Measurements from ENCODE around the gene TRAPPC14. TPM values are rescaled to one million over a fixed set of nuclear protein-coding genes. Genes with fewer than 3 reads are reported as not detected.

The TRAPPC14 gene
- total RNA-seq, 2 donors from 2014 or later: 5.1 to 8.3 TPM

GRCh38 chr7:100107890-100108289 lies 50.6 kb downstream of the TRAPPC14 start:
- Histone ChIP-seq H3K36me3 (peaks cover 65% of the 10 kb centered on the region), H3K9me3 (no peaks in the 10 kb centered on the region)

DNA sequence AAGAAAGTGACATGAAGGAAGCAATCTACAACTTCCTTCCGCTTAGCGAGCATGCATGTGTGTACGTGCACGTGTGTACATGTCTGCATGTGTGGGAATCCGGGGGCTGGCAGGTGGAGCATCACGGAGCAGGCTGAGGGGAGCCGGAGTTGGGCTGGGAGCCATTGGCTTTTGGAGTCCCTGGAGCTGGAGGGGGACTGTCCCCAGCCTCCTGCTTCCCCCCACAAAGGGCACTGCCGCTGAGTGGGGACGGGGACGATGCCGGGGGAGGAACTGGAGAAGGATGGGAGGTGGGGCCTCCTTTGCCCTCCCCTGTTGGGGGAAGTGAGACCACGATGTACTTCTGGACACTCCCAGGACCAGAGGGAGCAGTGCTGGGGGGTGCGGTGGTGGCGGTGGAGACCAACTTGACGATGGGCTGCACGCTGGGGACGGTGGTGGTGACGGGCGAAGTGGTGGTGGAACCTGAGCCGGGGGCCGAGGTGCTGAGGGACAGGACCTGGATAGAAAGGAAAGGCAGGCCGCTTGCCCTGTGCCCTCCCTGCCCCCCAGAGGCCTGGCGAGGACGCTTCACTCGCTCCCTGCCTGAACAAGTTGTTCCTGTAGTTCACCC lies 51.3 kb downstream of the TRAPPC14 start:
- no peak for DNase-seq (ENCODE audit: low spot score)

More at GRCh38 chr7:100107890-100108289, 50.6 kb downstream of the TRAPPC14 start:
- no peaks in the 10 kb centered on the region for H3K4me1 ChIP-seq
- H3K27me3 ChIP-seq: no peaks in the 10 kb centered on the region
- H3K4me3 ChIP-seq: no peak overlapping the region
- TF ChIP-seq, protein P1, sequence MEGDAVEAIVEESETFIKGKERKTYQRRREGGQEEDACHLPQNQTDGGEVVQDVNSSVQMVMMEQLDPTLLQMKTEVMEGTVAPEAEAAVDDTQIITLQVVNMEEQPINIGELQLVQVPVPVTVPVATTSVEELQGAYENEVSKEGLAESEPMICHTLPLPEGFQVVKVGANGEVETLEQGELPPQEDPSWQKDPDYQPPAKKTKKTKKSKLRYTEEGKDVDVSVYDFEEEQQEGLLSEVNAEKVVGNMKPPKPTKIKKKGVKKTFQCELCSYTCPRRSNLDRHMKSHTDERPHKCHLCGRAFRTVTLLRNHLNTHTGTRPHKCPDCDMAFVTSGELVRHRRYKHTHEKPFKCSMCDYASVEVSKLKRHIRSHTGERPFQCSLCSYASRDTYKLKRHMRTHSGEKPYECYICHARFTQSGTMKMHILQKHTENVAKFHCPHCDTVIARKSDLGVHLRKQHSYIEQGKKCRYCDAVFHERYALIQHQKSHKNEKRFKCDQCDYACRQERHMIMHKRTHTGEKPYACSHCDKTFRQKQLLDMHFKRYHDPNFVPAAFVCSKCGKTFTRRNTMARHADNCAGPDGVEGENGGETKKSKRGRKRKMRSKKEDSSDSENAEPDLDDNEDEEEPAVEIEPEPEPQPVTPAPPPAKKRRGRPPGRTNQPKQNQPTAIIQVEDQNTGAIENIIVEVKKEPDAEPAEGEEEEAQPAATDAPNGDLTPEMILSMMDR (IDR thresholded peaks at IDR 0.05): no peak
- DNase-seq (ENCODE audit: low spot score): no peak
- no peak overlapping the region for H3K27ac ChIP-seq

GRCh38 chr7:100106633-100107032 lies 51.9 kb downstream of the TRAPPC14 start:
- H3K9me3 ChIP-seq: no peaks in the 10 kb centered on the region
- H3K27ac ChIP-seq: no peak overlapping the region
- DNase-seq (ENCODE audit: low spot score): no peak
- no peak overlapping the region for H3K4me3 ChIP-seq
- H3K36me3 ChIP-seq: peaks cover 52% of the 10 kb centered on the region
- no peaks in the 10 kb centered on the region for H3K27me3 ChIP-seq
- H3K4me1 ChIP-seq: peaks cover 0 to 6% of the 10 kb centered on the region in 2 donors
- TF ChIP-seq, protein P1 (IDR thresholded peaks at IDR 0.05): no peak

More for the DNA sequence above, 51.3 kb downstream of the TRAPPC14 start:
- no peaks in the 10 kb centered on the region for H3K27me3 ChIP-seq
- H3K4me3 ChIP-seq: no peak overlapping the region
- TF ChIP-seq, protein P1 (IDR thresholded peaks at IDR 0.05): no peak
- H3K4me1 ChIP-seq: peaks cover 0 to 5% of the 10 kb centered on the region in 2 donors
- no peak overlapping the region for H3K27ac ChIP-seq
- H3K9me3 ChIP-seq: no peaks in the 10 kb centered on the region
- H3K36me3 ChIP-seq: peaks cover 58% of the 10 kb centered on the region

DNA sequence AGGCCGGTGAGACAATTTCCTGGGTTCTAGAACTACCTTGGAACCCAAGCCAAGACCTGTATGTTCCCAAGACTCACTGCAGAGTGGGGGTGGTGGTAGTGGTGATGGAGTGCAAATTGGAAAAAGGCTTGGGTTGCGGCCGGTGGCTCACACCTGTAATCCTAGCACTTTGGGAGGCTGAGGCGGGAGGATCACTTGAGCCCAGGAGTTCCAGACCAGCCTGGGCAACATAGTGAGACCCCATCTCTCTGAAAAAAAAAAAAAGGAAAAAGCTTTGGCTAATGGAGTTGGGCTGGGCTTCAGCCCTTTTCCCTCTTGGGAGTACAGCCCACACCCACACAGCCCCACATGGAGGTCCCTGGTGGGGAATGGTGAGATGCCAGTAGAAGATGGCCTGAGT lies 53.0 kb downstream of the TRAPPC14 start:
- no peak overlapping the region for H3K4me3 ChIP-seq
- TF ChIP-seq, protein P1 (IDR thresholded peaks at IDR 0.05): no peak
- no peak overlapping the region for H3K27ac ChIP-seq
- H3K27me3 ChIP-seq: no peaks in the 10 kb centered on the region
- peaks cover 42% of the 10 kb centered on the region for H3K36me3 ChIP-seq
- H3K4me1 ChIP-seq: peaks cover 0 to 10% of the 10 kb centered on the region in 2 donors
- no peak for DNase-seq (ENCODE audit: low spot score)
- H3K9me3 ChIP-seq: no peaks in the 10 kb centered on the region

Small RNA genes lying within 50 kb of the gene (microRNA-seq; reads per million reads assigned to microRNA genes)
- 0 reads per million in 2 donors for gene MIR4658 (ENCODE audit: borderline number of aligned reads in 2 of 2, borderline replicate concordance in 1 of 2)

Other genes with a start within 250 kb of the TRAPPC14 start
- 10 to 100 TPM in 1 of 2 donors, 1 to 10 TPM in 1; 8.8 to 13.3 TPM for gene TRIM4, start 239.2 kb downstream of the TRAPPC14 start, total RNA-seq
- gene GJC3, start 229.1 kb downstream of the TRAPPC14 start, total RNA-seq: not detected
- 10 to 100 TPM; 11.3 to 46.5 TPM for gene AZGP1, start 182.7 kb downstream of the TRAPPC14 start, total RNA-seq
- gene ZKSCAN1, start 143.1 kb downstream of the TRAPPC14 start, total RNA-seq: 10 to 100 TPM; 19.8 to 20.0 TPM
- gene ZSCAN21, start 108.9 kb downstream of the TRAPPC14 start, total RNA-seq: 1 to 10 TPM; 6.7 to 7.1 TPM
- gene ZNF3, start 77.0 kb downstream of the TRAPPC14 start, total RNA-seq: 10 to 100 TPM; 11.8 to 16.1 TPM
- 10 to 100 TPM; 46.7 to 64.2 TPM for gene COPS6, start 69.8 kb downstream of the TRAPPC14 start, total RNA-seq
- 10 to 100 TPM in 1 of 2 donors, 1 to 10 TPM in 1; 8.3 to 13.0 TPM for gene MCM7, start 57.3 kb downstream of the TRAPPC14 start, total RNA-seq
- 10 to 100 TPM; 12.2 to 12.4 TPM for gene AP4M1, start 57.1 kb downstream of the TRAPPC14 start, total RNA-seq
- gene TAF6, start 39.4 kb downstream of the TRAPPC14 start, total RNA-seq: 10 to 100 TPM; 41.7 to 49.1 TPM
- 1 to 10 TPM; 6.1 to 6.2 TPM for gene CNPY4, start 39.1 kb downstream of the TRAPPC14 start, total RNA-seq
- gene MBLAC1, start 31.8 kb downstream of the TRAPPC14 start, total RNA-seq: 1 to 10 TPM; 3.3 to 6.1 TPM
- 100 to 1,000 TPM; 153 to 168 TPM for gene LAMTOR4, start 9.8 kb downstream of the TRAPPC14 start, total RNA-seq
- 1 to 10 TPM; 1.3 to 2.4 TPM for gene GAL3ST4, start 9.9 kb upstream of the TRAPPC14 start, total RNA-seq
- under 1 TPM in 1 of 2 donors, not detected in 1; 0.12 TPM for gene GPC2, start 18.7 kb upstream of the TRAPPC14 start, total RNA-seq
- not detected for gene STAG3, start 19.2 kb upstream of the TRAPPC14 start, total RNA-seq
- gene PVRIG, start 61.2 kb upstream of the TRAPPC14 start, total RNA-seq: under 1 TPM in 1 of 2 donors, not detected in 1; 0.43 TPM
- gene SPDYE3, start 149.0 kb upstream of the TRAPPC14 start, total RNA-seq: not detected
- gene PILRB, start 199.4 kb upstream of the TRAPPC14 start, total RNA-seq: 1 to 10 TPM; 9.3 to 9.8 TPM
- gene PILRA, start 214.8 kb upstream of the TRAPPC14 start, total RNA-seq: 1 to 10 TPM; 2.6 to 6.2 TPM